ENCODE data around the gene TGM3.

Gene TGM3

GRCh38 chr20:2346188-2346587 is 50.4 kb downstream of the TGM3 start:
- TF ChIP-seq, protein P1, sequence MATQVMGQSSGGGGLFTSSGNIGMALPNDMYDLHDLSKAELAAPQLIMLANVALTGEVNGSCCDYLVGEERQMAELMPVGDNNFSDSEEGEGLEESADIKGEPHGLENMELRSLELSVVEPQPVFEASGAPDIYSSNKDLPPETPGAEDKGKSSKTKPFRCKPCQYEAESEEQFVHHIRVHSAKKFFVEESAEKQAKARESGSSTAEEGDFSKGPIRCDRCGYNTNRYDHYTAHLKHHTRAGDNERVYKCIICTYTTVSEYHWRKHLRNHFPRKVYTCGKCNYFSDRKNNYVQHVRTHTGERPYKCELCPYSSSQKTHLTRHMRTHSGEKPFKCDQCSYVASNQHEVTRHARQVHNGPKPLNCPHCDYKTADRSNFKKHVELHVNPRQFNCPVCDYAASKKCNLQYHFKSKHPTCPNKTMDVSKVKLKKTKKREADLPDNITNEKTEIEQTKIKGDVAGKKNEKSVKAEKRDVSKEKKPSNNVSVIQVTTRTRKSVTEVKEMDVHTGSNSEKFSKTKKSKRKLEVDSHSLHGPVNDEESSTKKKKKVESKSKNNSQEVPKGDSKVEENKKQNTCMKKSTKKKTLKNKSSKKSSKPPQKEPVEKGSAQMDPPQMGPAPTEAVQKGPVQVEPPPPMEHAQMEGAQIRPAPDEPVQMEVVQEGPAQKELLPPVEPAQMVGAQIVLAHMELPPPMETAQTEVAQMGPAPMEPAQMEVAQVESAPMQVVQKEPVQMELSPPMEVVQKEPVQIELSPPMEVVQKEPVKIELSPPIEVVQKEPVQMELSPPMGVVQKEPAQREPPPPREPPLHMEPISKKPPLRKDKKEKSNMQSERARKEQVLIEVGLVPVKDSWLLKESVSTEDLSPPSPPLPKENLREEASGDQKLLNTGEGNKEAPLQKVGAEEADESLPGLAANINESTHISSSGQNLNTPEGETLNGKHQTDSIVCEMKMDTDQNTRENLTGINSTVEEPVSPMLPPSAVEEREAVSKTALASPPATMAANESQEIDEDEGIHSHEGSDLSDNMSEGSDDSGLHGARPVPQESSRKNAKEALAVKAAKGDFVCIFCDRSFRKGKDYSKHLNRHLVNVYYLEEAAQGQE (IDR thresholded peaks at IDR 0.05; ENCODE audit: insufficient read depth in 1 of 2, low read depth in 2 of 2, low read length in 2 of 2): no peak
- TF ChIP-seq POLR2AphosphoS5 (IDR thresholded peaks at IDR 0.05; ENCODE audit: low read depth, low read length) (no peak), FOXP2 (optimal IDR thresholded peaks at IDR 0.05; ENCODE audit: borderline replicate concordance, extremely low read depth, extremely low read length, insufficient read depth) (no peak), TAF1 (IDR thresholded peaks at IDR 0.05; ENCODE audit: borderline replicate concordance, insufficient read depth, low read length) (no peak), SIN3A (IDR thresholded peaks at IDR 0.05; ENCODE audit: borderline replicate concordance, insufficient read depth, low read length) (no peak)

DNA sequence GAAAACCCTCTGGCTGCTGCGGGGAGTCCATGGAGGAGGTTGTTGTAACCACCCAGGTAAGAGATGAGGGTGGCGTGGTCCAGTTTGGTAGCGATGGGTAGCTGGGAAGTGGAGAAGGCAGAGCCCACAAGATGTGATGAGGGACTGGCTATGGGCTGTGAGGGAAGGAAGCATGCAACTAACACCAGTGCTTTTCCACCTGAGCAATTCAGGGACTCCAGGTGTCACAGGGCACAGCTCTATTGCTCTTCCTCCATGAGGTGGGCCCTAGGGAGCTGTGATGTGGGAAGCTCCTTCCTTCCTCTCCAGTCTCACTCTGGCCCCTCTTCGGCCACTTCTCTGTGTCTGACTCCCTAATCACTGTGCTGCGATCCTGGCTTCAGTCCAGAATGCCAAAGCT is 52.5 kb downstream of the TGM3 start:
- TF ChIP-seq POLR2AphosphoS5 (IDR thresholded peaks at IDR 0.05; ENCODE audit: low read depth, low read length) (no peak), TAF1 (IDR thresholded peaks at IDR 0.05; ENCODE audit: borderline replicate concordance, insufficient read depth, low read length) (no peak), SIN3A (IDR thresholded peaks at IDR 0.05; ENCODE audit: borderline replicate concordance, insufficient read depth, low read length) (no peak), FOXP2 (optimal IDR thresholded peaks at IDR 0.05; ENCODE audit: borderline replicate concordance, extremely low read depth, extremely low read length, insufficient read depth) (no peak)
- TF ChIP-seq, protein P1 (IDR thresholded peaks at IDR 0.05; ENCODE audit: insufficient read depth in 1 of 2, low read depth in 2 of 2, low read length in 2 of 2): no peak

GRCh38 chr20:2349801-2350200 is 54.0 kb downstream of the TGM3 start:
- no peak for TF ChIP-seq TAF1 (IDR thresholded peaks at IDR 0.05; ENCODE audit: borderline replicate concordance, insufficient read depth, low read length)
- no peak for TF ChIP-seq POLR2AphosphoS5 (IDR thresholded peaks at IDR 0.05; ENCODE audit: low read depth, low read length)
- TF ChIP-seq, protein P1 (IDR thresholded peaks at IDR 0.05; ENCODE audit: insufficient read depth in 1 of 2, low read depth in 2 of 2, low read length in 2 of 2): no peak
- TF ChIP-seq FOXP2 (optimal IDR thresholded peaks at IDR 0.05; ENCODE audit: borderline replicate concordance, extremely low read depth, extremely low read length, insufficient read depth): no peak
- TF ChIP-seq SIN3A (IDR thresholded peaks at IDR 0.05; ENCODE audit: borderline replicate concordance, insufficient read depth, low read length): no peak

DNA sequence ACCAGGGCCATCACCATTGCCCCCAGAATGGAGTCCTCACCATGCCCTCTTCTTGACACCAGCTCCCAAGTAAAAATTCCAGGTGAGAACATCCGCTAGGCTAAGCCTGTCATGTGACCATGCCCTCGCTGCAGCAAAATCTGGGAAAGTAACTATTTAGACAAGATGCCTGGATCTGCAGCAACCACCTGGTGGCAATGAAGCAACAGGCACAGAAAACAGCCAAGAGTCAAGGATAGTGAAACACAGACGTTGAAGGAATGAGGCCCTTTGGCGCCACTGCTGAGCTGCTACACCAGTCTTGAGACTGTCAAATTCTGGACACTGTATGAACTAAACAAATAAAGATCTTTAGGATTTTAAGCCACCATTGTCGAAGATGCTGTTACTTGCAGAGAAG is 54.8 kb downstream of the TGM3 start:
- TF ChIP-seq POLR2AphosphoS5 (IDR thresholded peaks at IDR 0.05; ENCODE audit: low read depth, low read length) (no peak), FOXP2 (optimal IDR thresholded peaks at IDR 0.05; ENCODE audit: borderline replicate concordance, extremely low read depth, extremely low read length, insufficient read depth) (no peak), TAF1 (IDR thresholded peaks at IDR 0.05; ENCODE audit: borderline replicate concordance, insufficient read depth, low read length) (no peak), SIN3A (IDR thresholded peaks at IDR 0.05; ENCODE audit: borderline replicate concordance, insufficient read depth, low read length) (no peak)
- TF ChIP-seq, protein P1 (IDR thresholded peaks at IDR 0.05; ENCODE audit: insufficient read depth in 1 of 2, low read depth in 2 of 2, low read length in 2 of 2): no peak

GRCh38 chr20:2353231-2353630 is 57.4 kb downstream of the TGM3 start:
- TF ChIP-seq TAF1 (IDR thresholded peaks at IDR 0.05; ENCODE audit: borderline replicate concordance, insufficient read depth, low read length) (no peak), FOXP2 (optimal IDR thresholded peaks at IDR 0.05; ENCODE audit: borderline replicate concordance, extremely low read depth, extremely low read length, insufficient read depth) (no peak), POLR2AphosphoS5 (IDR thresholded peaks at IDR 0.05; ENCODE audit: low read depth, low read length) (no peak), SIN3A (IDR thresholded peaks at IDR 0.05; ENCODE audit: borderline replicate concordance, insufficient read depth, low read length) (no peak)
- TF ChIP-seq, protein P1 (IDR thresholded peaks at IDR 0.05; ENCODE audit: insufficient read depth in 1 of 2, low read depth in 2 of 2, low read length in 2 of 2): no peak
